GM12878 (cell line): ENCODE results near the gene BRAF. TPM values are rescaled to one million over a fixed set of nuclear protein-coding genes. Genes with fewer than 3 reads are reported as not detected.
A peak's percentile ranks its signal among the peaks of the same experiment; 100 is the strongest.

Source experiments
- ATAC-seq: fragments of 200-7000 bp; cut with Tn5 transposase; 3 replicates; pipeline ENCODE4 v1.9.1; 2020; ENCODE audit warnings: mild to moderate bottlenecking, moderate library complexity
- BruUV-seq: library from RNA; stranded (reverse); fragments of 400-500 nt; replicated peaks from 2 replicates; lab custom pipeline; 2021; lab: Mats Ljungman, UMichigan
- CTCF ChIA-PET: fragments of 300-600 bp; sonication (Branson Sonifier 250); formaldehyde crosslinking; extraction: SDS; loops from one replicate; lab custom pipeline; 2021; ENCODE audit warnings: inconsistent platforms; lab: Yijun Ruan, JAX
- POLR2A ChIA-PET: fragments of 350-600 bp; formaldehyde crosslinking; extraction: SDS; loops from one replicate; lab custom pipeline; 2021; ENCODE audit warnings: inconsistent platforms; lab: Charles Lee
- RAD21 ChIA-PET: fragments of 300-600 bp; sonication (Branson Sonifier 250); formaldehyde crosslinking; loops from one replicate; lab custom pipeline; 2023; ENCODE audit warnings: antibody characterized with exemption; ENCODE audit not compliant: unreplicated experiment; lab: Charles Lee
- SMC1A ChIA-PET: fragments of 300-600 bp; sonication (Branson Sonifier 250); formaldehyde crosslinking; loops from one replicate; lab custom pipeline; 2023; ENCODE audit not compliant: unreplicated experiment, uncharacterized antibody; lab: Charles Lee
- DNase-seq: peaks from one replicate; pipeline ENCODE4 v3.0.0-alpha.2; 2011; ENCODE audit warnings: low read depth, low spot score
- FAIRE-seq: peaks from 3 replicates; lab custom pipeline; 2011; peaks lifted over from hg19 to GRCh38; lab: Jason Lieb, UNC
- H2AFZ ChIP-seq: 2 replicates; pipeline ENCODE4 v1.6.0; 2011; ENCODE audit warnings: low read depth, low read length, control low read depth; ENCODE audit not compliant: control insufficient read depth
- H3K27ac ChIP-seq: 2 replicates; pipeline ENCODE4 v1.5.1; 2011; ENCODE audit warnings: control low read depth; ENCODE audit not compliant: control insufficient read depth, insufficient read depth
- H3K27me3 ChIP-seq, 2 experiments: replicated peaks in 1 of 2; 2 replicates each; pipeline versions ENCODE4 v1.6.0 to v1.6.1; 2011; ENCODE audit warnings: low read length in 1 of 2; ENCODE audit not compliant: control insufficient read depth in 2 of 2, insufficient read depth in 2 of 2
- H3K36me3 ChIP-seq, 2 experiments: 2 replicates each; pipeline ENCODE4 v1.5.1; 2011; ENCODE audit warnings: low read length in 1 of 2; ENCODE audit not compliant: control insufficient read depth in 2 of 2, insufficient read depth in 2 of 2
- H3K4me1 ChIP-seq: 2 replicates; pipeline ENCODE4 v1.6.1; 2011; ENCODE audit warnings: mild to moderate bottlenecking, low read length, moderate library complexity, mixed read lengths; ENCODE audit not compliant: control insufficient read depth, insufficient read depth
- H3K4me2 ChIP-seq: 2 replicates; pipeline ENCODE4 v1.6.0; 2011; ENCODE audit warnings: control low read depth; ENCODE audit not compliant: control insufficient read depth, insufficient read depth
- H3K4me3 ChIP-seq: fragments of 200-600 bp; sonication (generic); 2 replicates; pipeline ENCODE4 v1.5.1; 2016
- H3K79me2 ChIP-seq: 2 replicates; pipeline ENCODE4 v1.6.0; 2011; ENCODE audit warnings: low read length; ENCODE audit not compliant: control insufficient read depth, insufficient read depth
- H3K9ac ChIP-seq: 2 replicates; pipeline ENCODE4 v1.8.0; 2011; ENCODE audit warnings: low read length, control low read depth, mixed read lengths; ENCODE audit not compliant: control insufficient read depth, insufficient read depth
- H3K9me3 ChIP-seq: replicated peaks from 3 replicates; pipeline ENCODE4 v1.5.1; 2011; ENCODE audit warnings: mild to moderate bottlenecking, low read length; ENCODE audit not compliant: control insufficient read depth, insufficient read depth
- H4K20me1 ChIP-seq: 2 replicates; pipeline ENCODE4 v1.6.0; 2011; ENCODE audit not compliant: control insufficient read depth, insufficient read depth
- CBFB ChIP-seq: IDR thresholded peaks from 2 replicates; pipeline ENCODE4 v1.6.1; 2016; ENCODE audit warnings: antibody characterized with exemption, low read depth
- CHD4 ChIP-seq: fragments of 200-600 bp; sonication (generic); IDR thresholded peaks from 2 replicates; pipeline ENCODE4 v1.6.1; 2016; ENCODE audit warnings: mild to moderate bottlenecking
- LARP7 ChIP-seq: fragments of 450-650 bp; IDR thresholded peaks from 2 replicates; pipeline ENCODE4 v1.6.1; 2017; ENCODE audit warnings: mild to moderate bottlenecking
- MEF2B ChIP-seq: fragments of 450-650 bp; IDR thresholded peaks from 2 replicates; pipeline ENCODE4 v1.6.1; 2018; ENCODE audit warnings: mild to moderate bottlenecking, moderate library complexity; ENCODE audit not compliant: partially characterized antibody, poor library complexity, severe bottlenecking
- MXI1 ChIP-seq: fragments of 150-350 bp; IDR thresholded peaks from 2 replicates; pipeline ENCODE4 v1.6.1; 2011; ENCODE audit warnings: low read depth, mild to moderate bottlenecking, inconsistent platforms, low read length, improper control_type of control experiment
- POLR2A ChIP-seq: IDR thresholded peaks from 2 replicates; pipeline ENCODE4 v1.6.1; 2011; ENCODE audit warnings: low read depth, mild to moderate bottlenecking, low read length
- RBBP5 ChIP-seq: fragments of 200-600 bp; sonication (generic); conservative IDR thresholded peaks from 2 replicates; pipeline ENCODE4 v1.6.1; 2016
- USF1 ChIP-seq: IDR thresholded peaks from 2 replicates; pipeline ENCODE4 v1.6.1; 2011; ENCODE audit warnings: borderline replicate concordance, low read depth, mild to moderate bottlenecking, moderate library complexity, mixed read lengths, low read length; ENCODE audit not compliant: insufficient read depth; ENCODE audit errors: extremely low read length
- WGBS: methylation state at CpG from one replicate; pipeline ENCODE4 v1.1.6; 2016; ENCODE audit warnings: low lambda C conversion rate; ENCODE audit not compliant: insufficient replicate concordance, insufficient coverage; ENCODE audit errors: missing lambda C conversion rate; 5-methylcytosine and 5-hydroxymethylcytosine counted together
- in situ Hi-C: fragments of 300-500 bp; cut with MboI; formaldehyde crosslinking; loops from 9 replicates; pipeline ENCODE4 v1.14.3; 2018; ENCODE audit warnings: mixed read lengths
- intact Hi-C: fragments of 100-400 bp; cut with micrococcal nuclease; formaldehyde crosslinking; loops from one replicate; pipeline ENCODE4 v1.14.2; 2022; ENCODE audit not compliant: unreplicated experiment
- polyA plus RNA-seq, 11 experiments: library from polyadenylated mRNA; depleted of rRNA in 4 of 11; unstranded in 6 of 11; stranded (reverse) in 5 of 11; fragments of >200 nt; fragmentation: Nextera tagmentation in 4 of 11; fragmentation: Illumina TruSeq in 1 of 11; extraction: Ambion mirVana in 4 of 11; extraction: Trizol in 1 of 11; gene quantifications; 1 replicate in 1 of 11; 2 replicates in 10 of 11; pipeline versions ENCODE4 v1.2.1 to v1.2.3, GENCODE V29; 2011 to 2016; ENCODE audit warnings: inconsistent platforms in 2 of 11, missing spikeins in 2 of 11, low read depth in 1 of 11
- total RNA-seq, 4 experiments: library from RNA; depleted of rRNA in 3 of 4; stranded (reverse); fragments of >200 nt in 3 of 4; fragmentation: Illumina TruSeq in 1 of 4; extraction: Trizol in 1 of 4; gene quantifications; 2 replicates each; pipeline versions ENCODE4 v1.2.1 to v1.2.3, GENCODE V29; 2013 to 2021
- TF ChIP-seq, protein P1 (sequence below): fragments of 450-650 bp; IDR thresholded peaks from 2 replicates; pipeline ENCODE4 v1.6.1; 2014; ENCODE audit warnings: mild to moderate bottlenecking
- TF ChIP-seq, protein P2 (sequence below): fragments of 450-650 bp; formaldehyde crosslinking; IDR thresholded peaks from 2 replicates; pipeline ENCODE4 v1.4.0; 2020; ENCODE audit warnings: mild to moderate bottlenecking, moderate library complexity

Gene BRAF
- total and polyA plus RNA-seq, 10 of the 15 experiments (the other 5 are each of a cell fraction or from before 2014, with no cell fraction given) = 2.6 to 31.0 (median 10.6) TPM

DNA sequence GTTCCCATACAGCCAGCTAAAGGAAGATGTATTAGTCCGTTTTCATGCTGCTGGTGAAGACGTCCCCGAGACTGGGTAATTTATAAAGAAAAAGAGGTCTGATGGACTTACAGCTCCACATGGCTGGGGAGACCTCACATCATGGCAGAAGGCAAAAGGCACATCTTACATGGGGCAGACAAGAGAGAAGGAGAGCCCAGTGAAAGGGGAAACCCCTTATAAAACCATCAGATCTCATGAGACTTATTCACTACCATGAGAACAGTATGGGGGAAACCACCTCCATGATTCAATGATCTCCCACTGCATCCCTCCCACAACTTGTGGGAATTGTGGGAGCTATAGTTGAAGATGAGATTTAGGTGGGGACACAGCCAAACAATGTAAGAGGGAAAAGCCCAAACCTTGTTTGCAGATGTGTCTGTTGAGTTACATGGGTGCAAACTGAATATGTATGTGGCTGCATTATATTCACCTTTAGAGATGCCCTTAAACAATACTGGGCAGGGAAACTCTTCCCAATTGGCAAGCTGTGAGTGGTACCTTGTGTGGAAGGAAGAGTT lies 13.1 kb upstream of the BRAF start:
- FAIRE-seq (no peak), ATAC-seq (no peak), DNase-seq (no peak)
- ChIA-PET SMC1A (interaction anchor here (1.0 to 2.0 kb wide), 2 partner anchors 45 to 127 kb away, joined by 3 to 6 read pairs; no protein-coding TSS in a partner anchor), CTCF (interaction anchor here (1.5 kb wide), 1 partner anchor 13 kb away, joined by 3 read pairs; the partner anchor contains the start of gene BRAF), POLR2A (no interaction called here), RAD21 (interaction anchor here (0.6 kb wide), 1 partner anchor 71 kb away, joined by 3 read pairs; no protein-coding TSS in a partner anchor)
- BruUV-seq = no TSS peak
- H3K9ac ChIP-seq = no peak overlapping the region
- WGBS = 74% methylated on average over 3 of the region's 3 CpGs
- no peaks in the 10 kb centered on the region for H3K79me2 ChIP-seq
- H3K9me3 ChIP-seq = no peaks in the 10 kb centered on the region
- H3K27me3 ChIP-seq = no peaks in the 10 kb centered on the region
- no peak overlapping the region for H2AFZ ChIP-seq
- H3K4me1 ChIP-seq = no peaks in the 10 kb centered on the region
- TF ChIP-seq MEF2B = peak; percentile 35
- TF ChIP-seq, protein P1, sequence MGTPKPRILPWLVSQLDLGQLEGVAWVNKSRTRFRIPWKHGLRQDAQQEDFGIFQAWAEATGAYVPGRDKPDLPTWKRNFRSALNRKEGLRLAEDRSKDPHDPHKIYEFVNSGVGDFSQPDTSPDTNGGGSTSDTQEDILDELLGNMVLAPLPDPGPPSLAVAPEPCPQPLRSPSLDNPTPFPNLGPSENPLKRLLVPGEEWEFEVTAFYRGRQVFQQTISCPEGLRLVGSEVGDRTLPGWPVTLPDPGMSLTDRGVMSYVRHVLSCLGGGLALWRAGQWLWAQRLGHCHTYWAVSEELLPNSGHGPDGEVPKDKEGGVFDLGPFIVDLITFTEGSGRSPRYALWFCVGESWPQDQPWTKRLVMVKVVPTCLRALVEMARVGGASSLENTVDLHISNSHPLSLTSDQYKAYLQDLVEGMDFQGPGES = no peak
- H3K27ac ChIP-seq = no peak overlapping the region
- no peak overlapping the region for H3K4me3 ChIP-seq
- in situ Hi-C loops (no loop called here), intact Hi-C loops (no loop called here)
- no peaks in the 10 kb centered on the region for H3K36me3 ChIP-seq
- no peak overlapping the region for H3K4me2 ChIP-seq
- H4K20me1 ChIP-seq = no peaks in the 10 kb centered on the region

GRCh38 chr7:140928491-140929309 lies 4.0 kb upstream of the BRAF start:
- FAIRE-seq = no peak
- BruUV-seq = no TSS peak
- no peak overlapping the region for H3K4me2 ChIP-seq
- in situ Hi-C loops (no loop called here), intact Hi-C loops (no loop called here)
- no peaks in the 10 kb centered on the region for H3K36me3 ChIP-seq
- H3K27ac ChIP-seq = no peak overlapping the region
- SMC1A ChIA-PET = interaction anchor here (1.0 to 1.6 kb wide), 2 partner anchors 28 to 183 kb away, joined by 3 to 6 read pairs; no protein-coding TSS in a partner anchor
- H3K79me2 ChIP-seq = peaks cover 8% of the 10 kb centered on the region
- no peaks in the 10 kb centered on the region for H3K4me1 ChIP-seq
- no peak overlapping the region for H2AFZ ChIP-seq
- H3K9me3 ChIP-seq = no peaks in the 10 kb centered on the region
- CTCF ChIA-PET = interaction anchor here (1.1 to 1.7 kb wide), 2 partner anchors 83 to 118 kb away, joined by 4 to 5 read pairs; no protein-coding TSS in a partner anchor
- 63% methylated on average over 4 of the region's 4 CpGs for WGBS
- no peaks in the 10 kb centered on the region for H3K27me3 ChIP-seq
- H3K9ac ChIP-seq = no peak overlapping the region
- no peaks in the 10 kb centered on the region for H4K20me1 ChIP-seq
- H3K4me3 ChIP-seq = no peak overlapping the region
- ATAC-seq = no peak
- POLR2A ChIA-PET = no interaction called here
- no peak for DNase-seq
- RAD21 ChIA-PET = interaction anchor here (0.9 kb wide), 1 partner anchor 117 kb away, joined by 3 read pairs; no protein-coding TSS in a partner anchor
- no peak for TF ChIP-seq RBBP5
- TF ChIP-seq, protein P2, sequence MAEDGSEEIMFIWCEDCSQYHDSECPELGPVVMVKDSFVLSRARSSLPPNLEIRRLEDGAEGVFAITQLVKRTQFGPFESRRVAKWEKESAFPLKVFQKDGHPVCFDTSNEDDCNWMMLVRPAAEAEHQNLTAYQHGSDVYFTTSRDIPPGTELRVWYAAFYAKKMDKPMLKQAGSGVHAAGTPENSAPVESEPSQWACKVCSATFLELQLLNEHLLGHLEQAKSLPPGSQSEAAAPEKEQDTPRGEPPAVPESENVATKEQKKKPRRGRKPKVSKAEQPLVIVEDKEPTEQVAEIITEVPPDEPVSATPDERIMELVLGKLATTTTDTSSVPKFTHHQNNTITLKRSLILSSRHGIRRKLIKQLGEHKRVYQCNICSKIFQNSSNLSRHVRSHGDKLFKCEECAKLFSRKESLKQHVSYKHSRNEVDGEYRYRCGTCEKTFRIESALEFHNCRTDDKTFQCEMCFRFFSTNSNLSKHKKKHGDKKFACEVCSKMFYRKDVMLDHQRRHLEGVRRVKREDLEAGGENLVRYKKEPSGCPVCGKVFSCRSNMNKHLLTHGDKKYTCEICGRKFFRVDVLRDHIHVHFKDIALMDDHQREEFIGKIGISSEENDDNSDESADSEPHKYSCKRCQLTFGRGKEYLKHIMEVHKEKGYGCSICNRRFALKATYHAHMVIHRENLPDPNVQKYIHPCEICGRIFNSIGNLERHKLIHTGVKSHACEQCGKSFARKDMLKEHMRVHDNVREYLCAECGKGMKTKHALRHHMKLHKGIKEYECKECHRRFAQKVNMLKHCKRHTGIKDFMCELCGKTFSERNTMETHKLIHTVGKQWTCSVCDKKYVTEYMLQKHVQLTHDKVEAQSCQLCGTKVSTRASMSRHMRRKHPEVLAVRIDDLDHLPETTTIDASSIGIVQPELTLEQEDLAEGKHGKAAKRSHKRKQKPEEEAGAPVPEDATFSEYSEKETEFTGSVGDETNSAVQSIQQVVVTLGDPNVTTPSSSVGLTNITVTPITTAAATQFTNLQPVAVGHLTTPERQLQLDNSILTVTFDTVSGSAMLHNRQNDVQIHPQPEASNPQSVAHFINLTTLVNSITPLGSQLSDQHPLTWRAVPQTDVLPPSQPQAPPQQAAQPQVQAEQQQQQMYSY (CRISPR knock-in tag) = no peak
- no peak for TF ChIP-seq MXI1
- TF ChIP-seq POLR2A = no peak
- no peak for TF ChIP-seq CBFB
- TF ChIP-seq USF1 = no peak
- no peak for TF ChIP-seq LARP7
- no peak for TF ChIP-seq CHD4
